Adrenal gland (tissue), 12 donors: ENCODE measurements around the gene TNFRSF14. TPM values are rescaled to one million over a fixed set of nuclear protein-coding genes. Genes with fewer than 3 reads are reported as not detected.

Experiments
- DNase-seq, 7 donors: peaks; one replicate each; pipeline ENCODE4 v3.0.0-alpha.2; 2019 to 2020
- H3K27ac ChIP-seq, 5 donors: fragments of 200-600 bp; sonication (generic) in 4 of 5; 1 replicate in 3 of 5; 2 replicates in 2 of 5; pipeline versions ENCODE4 v1.5.1 to v1.8.0; 2016 to 2020; ENCODE audit warnings: mild to moderate bottlenecking in 1 of 5
- H3K27me3 ChIP-seq: fragments of 200-600 bp; 2 replicates; pipeline ENCODE4 v1.8.0; 2021
- H3K36me3 ChIP-seq, 2 donors: fragments of 200-600 bp; replicated peaks in 1 of 2; 1 replicate in 1 of 2; 2 replicates in 1 of 2; pipeline versions ENCODE4 v1.5.1 to v1.8.0; 2018 to 2022
- H3K4me1 ChIP-seq, 2 donors: fragments of 200-600 bp; replicated peaks in 1 of 2; 1 replicate in 1 of 2; 2 replicates in 1 of 2; pipeline versions ENCODE4 v1.5.1 to v1.8.0; 2018 to 2021
- H3K4me3 ChIP-seq, 4 donors: fragments of 200-600 bp; sonication (generic) in 3 of 4; one replicate each; pipeline ENCODE4 v1.5.1; 2016 to 2018
- H3K9me3 ChIP-seq, 3 donors: fragments of 200-600 bp; sonication (generic) in 1 of 3; replicated peaks in 1 of 3; 1 replicate in 2 of 3; 2 replicates in 1 of 3; pipeline versions ENCODE4 v1.5.1 to v1.8.0; 2016 to 2021
- CTCF ChIP-seq, 6 experiments: fragments of 450-650 bp in 4 of 6; fragments of 200-600 bp in 2 of 6; sonication (generic) in 1 of 6; IDR thresholded peaks; 1 replicate in 5 of 6; 2 replicates in 1 of 6; pipeline versions ENCODE4 v1.5.1 to v1.8.0; 2016 to 2021; ENCODE audit warnings: antibody characterized with exemption in 6 of 6, mild to moderate bottlenecking in 2 of 6, moderate library complexity in 1 of 6
- POLR2A ChIP-seq, 2 donors: fragments of 450-650 bp; IDR thresholded peaks; one replicate each; pipeline ENCODE4 v1.6.1; 2017; ENCODE audit warnings: antibody characterized with exemption in 2 of 2, mild to moderate bottlenecking in 2 of 2, moderate library complexity in 1 of 2
- WGBS, 4 donors: extraction: QIAGEN DNeasy Blood & Tissue Kit in 2 of 4; methylation state at CpG; one replicate each; pipeline versions ENCODE4 v1.1.5 to v1.1.7; 2013 to 2017; 5-methylcytosine and 5-hydroxymethylcytosine counted together
- intact Hi-C, 2 donors: fragments of 100-400 bp; cut with DNase I; formaldehyde crosslinking; loops; one replicate each; pipeline versions ENCODE4 v1.14.1 to v1.15.0; 2022 to 2023
- polyA plus RNA-seq, 3 donors: library from polyadenylated mRNA; stranded (reverse); fragments of 200-250 nt in 2 of 3; fragments of 350-450 nt in 1 of 3; fragmentation: Illumina TruSeq in 1 of 3; extraction: RNeasy Lipid Tissue Mini Kit (QIAGEN cat#74804) in 1 of 3; gene quantifications; one replicate each; pipeline ENCODE4 v1.2.3, GENCODE V29; 2013 to 2014
- total RNA-seq, 9 donors: library from RNA; depleted of rRNA in 4 of 9; stranded (reverse); fragments of >200 nt in 4 of 9; fragments of 120-200 nt in 1 of 9; fragmentation: NEBNext Ultra II Directional in 1 of 9; extraction: Animal tissue kit (Norgen Biotek cat#: 25700) in 1 of 9; gene quantifications; one replicate each; pipeline versions ENCODE4 v1.1.0 to v1.2.4, GENCODE V29; 2013 to 2023
- donor health status: healthy with polysubstance abuse.
- donor health status: Bipolar disorder and iron deficiency.
- donor health status: DM: yes; HTN: yes; CAD: no.
- donor health status: DM: no; HTN: no; CAD: no.
- donor health status: DM: no; HTN: no; CAD: no.
- donor health status: DM: yes; HTN: yes; CAD: no.

The TNFRSF14 gene
- total and polyA plus RNA-seq, 12 donors, result 7.0 to 554 (median 116) TPM

GRCh38 chr1:2611621-2612437, 55.7 kb downstream of the TNFRSF14 start:
- Histone ChIP-seq H3K27me3 (no peaks in the 10 kb centered on the region), H3K4me3 (no peak overlapping the region), H3K36me3 (no peaks in the 10 kb centered on the region), H3K4me1 (no peaks in the 10 kb centered on the region), H3K27ac (no peak overlapping the region), H3K9me3 (peaks cover 0 to 3% (median 0%) of the 10 kb centered on the region in 3 donors)
- WGBS, 4 donors, result 75 to 86% (median 84%) methylated on average over 6 to 19 of the region's 19 CpGs
- TF ChIP-seq POLR2A (IDR thresholded peaks at IDR 0.05) (no peak), CTCF (IDR thresholded peaks at IDR 0.05) (no peak)
- intact Hi-C loops, result no loop called here
- DNase-seq, result peak in 2 of 7 donors; percentile 4 to 9

GRCh38 chr1:2612591-2613365, 56.6 kb downstream of the TNFRSF14 start:
- intact Hi-C loops, result no loop called here
- Histone ChIP-seq H3K4me3 (no peak overlapping the region), H3K36me3 (no peaks in the 10 kb centered on the region), H3K9me3 (peaks cover 0 to 3% (median 0%) of the 10 kb centered on the region in 3 donors), H3K27ac (no peak overlapping the region), H3K27me3 (no peaks in the 10 kb centered on the region), H3K4me1 (no peaks in the 10 kb centered on the region)
- DNase-seq, result peak in 1 of 7 donors; percentile 11
- WGBS, 4 donors, result 73 to 94% (median 89%) methylated on average over 7 to 11 of the region's 11 CpGs
- no peak for TF ChIP-seq POLR2A (IDR thresholded peaks at IDR 0.05)
- TF ChIP-seq CTCF (IDR thresholded peaks at IDR 0.05), result no peak

Other genes with a start within 250 kb of the TNFRSF14 start
- gene MORN1, start 164.8 kb upstream of the TNFRSF14 start, total RNA-seq, result 10 to 100 TPM in 3 of 9 donors, 1 to 10 TPM in 6; 5.6 to 14.1 (median 8.9) TPM
- 10 to 100 TPM in 1 of 3 donors, 1 to 10 TPM in 2; 1.8 to 12.1 (median 5.9) TPM for gene MORN1, start 164.8 kb upstream of the TNFRSF14 start, polyA plus RNA-seq
- gene RER1, start 164.5 kb upstream of the TNFRSF14 start, total RNA-seq, result 100 to 1,000 TPM; 106 to 268 (median 185) TPM
- 100 to 1,000 TPM; 149 to 345 (median 150) TPM for gene RER1, start 164.5 kb upstream of the TNFRSF14 start, polyA plus RNA-seq
- 10 to 100 TPM; 32.4 to 81.5 (median 45.6) TPM for gene PEX10, start 143.8 kb upstream of the TNFRSF14 start, total RNA-seq
- 10 to 100 TPM; 25.3 to 53.8 (median 43.8) TPM for gene PEX10, start 143.8 kb upstream of the TNFRSF14 start, polyA plus RNA-seq
- 1 to 10 TPM in 5 of 9 donors, under 1 TPM in 3, not detected in 1; 0.22 to 6.1 (median 1.7) TPM for gene PLCH2, start 80.1 kb upstream of the TNFRSF14 start, total RNA-seq
- gene PLCH2, start 80.1 kb upstream of the TNFRSF14 start, polyA plus RNA-seq, result 10 to 100 TPM in 2 of 3 donors, 1 to 10 TPM in 1; 2.4 to 66.3 (median 11.4) TPM
- 10 to 100 TPM; 14.2 to 50.2 (median 30.6) TPM for gene PANK4, start 29.8 kb upstream of the TNFRSF14 start, total RNA-seq
- 10 to 100 TPM; 13.8 to 44.1 (median 26.2) TPM for gene PANK4, start 29.8 kb upstream of the TNFRSF14 start, polyA plus RNA-seq
- gene HES5, start 26.1 kb upstream of the TNFRSF14 start, total RNA-seq, result under 1 TPM in 1 of 9 donors, not detected in 8; 0.28 TPM
- not detected for gene HES5, start 26.1 kb upstream of the TNFRSF14 start, polyA plus RNA-seq
- 10 to 100 TPM; 16.9 to 64.0 (median 32.1) TPM for gene PRXL2B, start 30.4 kb downstream of the TNFRSF14 start, total RNA-seq
- gene PRXL2B, start 30.4 kb downstream of the TNFRSF14 start, polyA plus RNA-seq, result 10 to 100 TPM; 19.8 to 39.7 (median 25.8) TPM
- 1 to 10 TPM in 8 of 9 donors, under 1 TPM in 1; 0.30 to 4.2 (median 1.6) TPM for gene MMEL1, start 76.6 kb downstream of the TNFRSF14 start, total RNA-seq
- 1 to 10 TPM; 2.9 to 8.2 (median 7.4) TPM for gene MMEL1, start 76.6 kb downstream of the TNFRSF14 start, polyA plus RNA-seq
- 1 to 10 TPM in 4 of 9 donors, under 1 TPM in 5; 0.12 to 1.6 (median 0.48) TPM for gene TTC34, start 245.3 kb downstream of the TNFRSF14 start, total RNA-seq
- 1 to 10 TPM in 1 of 3 donors, under 1 TPM in 2; 0.20 to 1.9 (median 0.34) TPM for gene TTC34, start 245.3 kb downstream of the TNFRSF14 start, polyA plus RNA-seq